ENCODE results near the gene SPATA32.

Gene SPATA32

DNA sequence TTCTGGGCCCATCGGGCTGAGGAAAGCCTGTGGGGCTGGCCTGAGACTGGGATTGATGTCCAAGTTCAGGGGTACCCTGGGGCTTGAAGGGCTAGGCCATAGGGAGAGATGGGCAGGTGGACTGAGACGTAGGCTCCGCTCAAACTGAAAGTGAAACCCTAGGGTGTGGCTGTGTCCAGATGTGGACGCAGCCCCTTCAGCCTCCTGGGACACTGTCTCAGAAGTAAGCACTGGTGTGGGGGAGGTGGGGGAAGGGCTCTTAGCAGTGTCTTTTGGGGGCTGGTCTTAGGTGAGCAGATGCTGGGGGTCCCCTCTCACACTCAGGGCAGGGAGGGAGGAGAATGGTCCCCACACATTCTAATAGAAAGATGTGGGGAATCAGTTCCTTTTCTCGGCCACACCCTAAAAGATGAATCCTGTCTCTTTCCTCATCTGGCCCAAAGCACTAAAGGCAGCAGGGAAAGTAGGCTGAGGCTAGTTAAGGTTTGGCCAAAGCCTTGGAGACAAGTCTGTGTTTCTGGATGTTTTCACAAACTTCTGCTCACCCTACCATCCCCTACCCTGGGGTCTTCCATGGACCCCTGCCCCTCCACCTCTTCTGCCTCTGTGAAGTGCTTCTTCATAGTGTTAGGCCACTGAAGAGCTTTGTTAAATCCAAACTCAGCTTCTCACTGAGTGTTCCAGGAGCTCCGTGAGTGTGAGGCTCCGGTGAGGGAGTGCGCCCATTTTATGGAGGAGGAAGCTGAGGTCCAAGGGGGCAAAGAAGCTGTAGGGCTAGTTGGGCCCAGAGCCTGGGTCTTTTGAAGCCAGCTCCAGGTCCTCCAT lies 34.6 kb downstream of the SPATA32 start:
- DNase-seq (ENCODE audit: low spot score): peak; percentile 71
- in situ Hi-C loops (cut with MboI; ENCODE audit: low sequenced_read_pairs, unreplicated experiment): no loop called here
- TF ChIP-seq CTCF (IDR thresholded peaks at IDR 0.05; ENCODE audit: borderline replicate concordance, control extremely low read depth, extremely low read depth, insufficient read depth, missing control alignments): no peak

GRCh38 chr17:45226576-45226975 lies 35.3 kb downstream of the SPATA32 start:
- TF ChIP-seq CTCF (IDR thresholded peaks at IDR 0.05; ENCODE audit: borderline replicate concordance, control extremely low read depth, extremely low read depth, insufficient read depth, missing control alignments): no peak
- no peak for DNase-seq (ENCODE audit: low spot score)
- in situ Hi-C loops (cut with MboI; ENCODE audit: low sequenced_read_pairs, unreplicated experiment): no loop called here

GRCh38 chr17:45225964-45226530 lies 35.8 kb downstream of the SPATA32 start:
- in situ Hi-C loops (cut with MboI; ENCODE audit: low sequenced_read_pairs, unreplicated experiment): no loop called here
- peak; percentile 90 for DNase-seq (ENCODE audit: low spot score)
- no peak for TF ChIP-seq CTCF (IDR thresholded peaks at IDR 0.05; ENCODE audit: borderline replicate concordance, control extremely low read depth, extremely low read depth, insufficient read depth, missing control alignments)

DNA sequence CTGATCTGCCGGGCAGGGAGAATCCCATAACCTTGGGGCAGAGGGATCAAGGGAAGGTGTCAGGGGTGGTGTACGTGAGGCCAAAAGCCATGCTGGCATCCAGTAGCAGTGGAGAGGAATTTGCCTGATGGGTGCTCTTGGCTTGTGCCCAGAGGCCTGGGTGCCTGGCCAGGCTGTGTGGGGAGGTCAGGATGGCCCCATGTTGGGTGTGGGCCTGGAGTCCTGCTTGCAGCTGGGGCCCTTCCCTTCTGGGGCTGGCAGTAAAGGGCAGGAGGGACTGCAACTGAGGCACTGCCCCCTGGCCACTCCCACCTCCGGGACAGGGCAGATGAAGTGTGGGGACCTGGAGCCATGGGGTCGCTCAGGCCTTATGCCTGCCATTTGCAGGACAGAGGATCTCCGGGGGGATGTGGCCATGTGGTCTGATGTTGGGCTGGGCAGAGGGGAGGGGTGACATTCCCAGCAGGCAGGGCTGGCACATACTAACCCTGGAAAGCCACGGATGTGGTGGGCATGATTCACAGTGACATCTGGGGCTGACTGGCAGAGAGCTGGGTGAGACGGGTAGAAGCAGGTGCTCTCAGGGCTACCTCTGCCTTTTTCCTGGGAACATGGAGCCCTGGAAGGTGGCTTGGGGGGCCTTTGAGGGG lies 36.7 kb downstream of the SPATA32 start:
- DNase-seq (ENCODE audit: low spot score): no peak
- TF ChIP-seq CTCF (IDR thresholded peaks at IDR 0.05; ENCODE audit: borderline replicate concordance, control extremely low read depth, extremely low read depth, insufficient read depth, missing control alignments): no peak
- in situ Hi-C loops (cut with MboI; ENCODE audit: low sequenced_read_pairs, unreplicated experiment): no loop called here

DNA sequence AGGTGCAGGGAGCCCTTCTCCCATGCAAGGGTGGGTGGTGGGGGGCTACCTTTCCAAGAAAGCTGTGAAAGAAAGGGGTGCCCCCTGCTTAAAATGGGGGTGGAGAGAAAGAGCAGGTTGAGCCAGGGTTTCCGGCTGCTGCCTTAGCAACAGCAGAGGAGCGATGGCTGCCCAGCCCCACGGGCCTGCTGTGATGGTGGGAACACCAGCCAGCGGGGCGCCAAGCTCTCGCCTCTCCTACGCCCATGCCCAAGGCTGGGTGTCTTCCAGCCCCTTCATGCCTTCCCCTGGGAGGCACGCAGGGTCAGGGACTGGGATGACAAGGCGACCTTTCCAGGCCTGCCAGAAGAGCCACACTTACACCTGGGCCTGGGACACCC lies 37.2 kb downstream of the SPATA32 start:
- TF ChIP-seq CTCF (IDR thresholded peaks at IDR 0.05; ENCODE audit: borderline replicate concordance, control extremely low read depth, extremely low read depth, insufficient read depth, missing control alignments): no peak
- DNase-seq (ENCODE audit: low spot score): no peak
- in situ Hi-C loops (cut with MboI; ENCODE audit: low sequenced_read_pairs, unreplicated experiment): loop anchor here (25.0 kb wide), 1 partner anchor 613 kb away; the partner anchor contains the start of gene SPPL2C

Measured in GM13976 (cell line).